Heart left ventricle (tissue), 13 donors: ENCODE data around the gene NANOS3.

ENCODE experiments used
- CTCF ChIP-seq, 12 donors: fragments of 200-600 bp; sonication (generic) in 4 of 12; IDR thresholded peaks; one replicate each; pipeline versions ENCODE4 v1.5.0 to v1.8.0; 2018 to 2022; ENCODE audit warnings: antibody characterized with exemption in 12 of 12, mild to moderate bottlenecking in 5 of 12
- POLR2A ChIP-seq, 2 donors: fragments of 450-650 bp; IDR thresholded peaks; one replicate each; pipeline ENCODE4 v1.6.1; 2017; ENCODE audit warnings: antibody characterized with exemption in 2 of 2, mild to moderate bottlenecking in 2 of 2, moderate library complexity in 2 of 2
- donor health status: ischemic (EF 13 %, LVEDD 7.1; RV severe dilation, severe dysfunction).
- donor health status: DM: no; HTN: yes; CAD: no.
- donor health status: DM: no; HTN: no; CAD: no.
- donor health status: ischemic (EF 25% LVEDD 6.9; RV normal size, moderate dysfunction).
- donor health status: ischemic (EF 25% LVEDD 5.7; RV mildly dilated, moderate dysfunction).
- donor health status: ischemic (EF 35%, LVEDD 5.7; RV mildly dilated, moderate dysfunction).
- donor health status: nonischemic (EF 11% LVEDD 7.7; RV severe dilation, severe dysfunction).
- donor health status: DM: yes; HTN: yes; CAD: no.
- donor health status: PGD.
- donor health status: ischemic (EF 29% LVEDD 5.4; RV normal size, mild dysfunction).
- donor health status: nonischemic (EF 23%, LVEDD 6.1; RV moderate dilation, normal function).

- peak in 1 of 2 donors; percentile 49 for TF ChIP-seq POLR2A (IDR thresholded peaks at IDR 0.05)
- TF ChIP-seq CTCF (IDR thresholded peaks at IDR 0.05): peak; percentile 95 to 100 (median 98)
Observed at GRCh38 chr19:13861714-13862531, 15.0 kb upstream of the NANOS3 start.
